PC-3 (cell line): ENCODE results near the gene LANCL2.

Source experiments
- EZH2 ChIP-seq: fragments of 300-600 bp; sonication (generic); IDR thresholded peaks from one replicate; pipeline ENCODE4 v1.6.1; 2017; ENCODE audit warnings: antibody characterized with exemption, mild to moderate bottlenecking, low read length; ENCODE audit not compliant: unreplicated experiment
- EZH2phosphoT487 ChIP-seq: fragments of 300-600 bp; sonication (generic); IDR thresholded peaks from 2 replicates; pipeline ENCODE4 v1.6.1; 2018; ENCODE audit warnings: mild to moderate bottlenecking, antibody characterized with exemption, low read length, borderline replicate concordance
- TF ChIP-seq, protein P1 (sequence below): fragments of 300-600 bp; sonication (generic); conservative IDR thresholded peaks from 2 replicates; pipeline ENCODE4 v1.5.1; 2017; ENCODE audit warnings: antibody characterized with exemption, low read depth, mild to moderate bottlenecking, low read length

DNA sequence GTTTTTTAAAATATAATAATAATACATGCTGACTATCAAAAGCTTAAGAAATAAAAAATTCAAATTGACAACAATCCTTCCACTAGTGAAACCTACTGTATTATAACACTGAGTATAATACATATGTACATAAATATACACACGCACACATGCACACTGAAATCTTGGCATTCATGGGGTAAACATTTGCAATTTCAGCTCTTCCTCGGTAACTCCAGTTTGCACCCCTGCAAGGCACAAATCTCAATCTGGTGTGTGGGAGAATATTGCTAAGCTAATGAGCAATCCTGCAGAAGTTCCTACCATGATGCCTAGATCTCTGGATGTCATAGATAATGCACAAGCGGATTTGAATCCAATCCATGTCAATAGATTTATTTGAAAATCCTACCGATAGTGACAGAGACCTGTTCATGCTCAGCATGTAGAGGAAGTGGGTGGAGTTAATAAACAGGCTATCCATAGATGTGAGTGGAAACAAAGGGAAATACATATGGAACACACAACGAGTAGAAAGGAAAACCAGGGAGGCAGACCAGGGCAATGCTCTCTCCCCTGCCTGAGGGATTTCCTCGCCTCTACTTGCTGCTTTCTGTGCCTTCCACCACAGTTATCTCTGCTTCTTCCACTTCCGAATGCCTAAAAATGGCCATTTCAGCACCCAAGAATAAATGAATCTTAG, 38.1 kb upstream of the LANCL2 start:
- TF ChIP-seq, protein P1, sequence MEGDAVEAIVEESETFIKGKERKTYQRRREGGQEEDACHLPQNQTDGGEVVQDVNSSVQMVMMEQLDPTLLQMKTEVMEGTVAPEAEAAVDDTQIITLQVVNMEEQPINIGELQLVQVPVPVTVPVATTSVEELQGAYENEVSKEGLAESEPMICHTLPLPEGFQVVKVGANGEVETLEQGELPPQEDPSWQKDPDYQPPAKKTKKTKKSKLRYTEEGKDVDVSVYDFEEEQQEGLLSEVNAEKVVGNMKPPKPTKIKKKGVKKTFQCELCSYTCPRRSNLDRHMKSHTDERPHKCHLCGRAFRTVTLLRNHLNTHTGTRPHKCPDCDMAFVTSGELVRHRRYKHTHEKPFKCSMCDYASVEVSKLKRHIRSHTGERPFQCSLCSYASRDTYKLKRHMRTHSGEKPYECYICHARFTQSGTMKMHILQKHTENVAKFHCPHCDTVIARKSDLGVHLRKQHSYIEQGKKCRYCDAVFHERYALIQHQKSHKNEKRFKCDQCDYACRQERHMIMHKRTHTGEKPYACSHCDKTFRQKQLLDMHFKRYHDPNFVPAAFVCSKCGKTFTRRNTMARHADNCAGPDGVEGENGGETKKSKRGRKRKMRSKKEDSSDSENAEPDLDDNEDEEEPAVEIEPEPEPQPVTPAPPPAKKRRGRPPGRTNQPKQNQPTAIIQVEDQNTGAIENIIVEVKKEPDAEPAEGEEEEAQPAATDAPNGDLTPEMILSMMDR, result no peak
- TF ChIP-seq EZH2 (no peak), EZH2phosphoT487 (no peak)
